ENCODE measurements around the gene RUVBL1. TPM values are rescaled to one million over a fixed set of nuclear protein-coding genes. Genes with fewer than 3 reads are reported as not detected.

RUVBL1 gene
- total RNA-seq, 1 experiment from 2014 or later, result 153 TPM

- POLR2A ChIA-PET (ENCODE audit: low non-redundant PET), result no interaction called here
- intact Hi-C loops (cut with micrococcal nuclease; ENCODE audit: unreplicated experiment), result no loop called here
- Histone ChIP-seq H3K27ac (ENCODE audit: low read depth, low read length, poor library complexity, severe bottlenecking) (no peak overlapping the region), H3K36me3 (ENCODE audit: insufficient read depth, low read length, poor library complexity, severe bottlenecking) (no peaks in the 10 kb centered on the region), H3K4me3 (ENCODE audit: low read depth, low read length, poor library complexity, severe bottlenecking) (no peak overlapping the region), H3K4me1 (ENCODE audit: insufficient read depth, low read length, poor library complexity, severe bottlenecking) (no peaks in the 10 kb centered on the region), H3K9me3 (ENCODE audit: low read depth, low read length, poor library complexity, severe bottlenecking) (no peaks in the 10 kb centered on the region), H3K27me3 (replicated peaks; ENCODE audit: insufficient read depth, low read depth, low read length, poor library complexity) (peaks cover 5% of the 10 kb centered on the region)
- no peak for DNase-seq (ENCODE audit: low spot score)
- BruUV-seq (replicated peaks), result no TSS peak
- CTCF ChIA-PET, result no interaction called here
- no peak for TF ChIP-seq EZH2 (IDR thresholded peaks at IDR 0.05; ENCODE audit: borderline replicate concordance, low read depth, low read length, poor library complexity, severe bottlenecking)
- TF ChIP-seq, protein P1, sequence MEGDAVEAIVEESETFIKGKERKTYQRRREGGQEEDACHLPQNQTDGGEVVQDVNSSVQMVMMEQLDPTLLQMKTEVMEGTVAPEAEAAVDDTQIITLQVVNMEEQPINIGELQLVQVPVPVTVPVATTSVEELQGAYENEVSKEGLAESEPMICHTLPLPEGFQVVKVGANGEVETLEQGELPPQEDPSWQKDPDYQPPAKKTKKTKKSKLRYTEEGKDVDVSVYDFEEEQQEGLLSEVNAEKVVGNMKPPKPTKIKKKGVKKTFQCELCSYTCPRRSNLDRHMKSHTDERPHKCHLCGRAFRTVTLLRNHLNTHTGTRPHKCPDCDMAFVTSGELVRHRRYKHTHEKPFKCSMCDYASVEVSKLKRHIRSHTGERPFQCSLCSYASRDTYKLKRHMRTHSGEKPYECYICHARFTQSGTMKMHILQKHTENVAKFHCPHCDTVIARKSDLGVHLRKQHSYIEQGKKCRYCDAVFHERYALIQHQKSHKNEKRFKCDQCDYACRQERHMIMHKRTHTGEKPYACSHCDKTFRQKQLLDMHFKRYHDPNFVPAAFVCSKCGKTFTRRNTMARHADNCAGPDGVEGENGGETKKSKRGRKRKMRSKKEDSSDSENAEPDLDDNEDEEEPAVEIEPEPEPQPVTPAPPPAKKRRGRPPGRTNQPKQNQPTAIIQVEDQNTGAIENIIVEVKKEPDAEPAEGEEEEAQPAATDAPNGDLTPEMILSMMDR (conservative IDR thresholded peaks at IDR 0.05; ENCODE audit: low read depth, low read length), result no peak
Measured at GRCh38 chr3:128033102-128033501, 90.5 kb downstream of the RUVBL1 start.

Other genes with a start within 250 kb of the RUVBL1 start
- gene KBTBD12, start 208.6 kb downstream of the RUVBL1 start, total RNA-seq (2021), result not detected in 2 replicates
- 156 and 176 TPM in 2 replicates for gene SEC61A1, start 71.4 kb downstream of the RUVBL1 start, total RNA-seq (2021)
- 19.7 and 23.2 TPM in 2 replicates for gene EEFSEC, start 29.7 kb upstream of the RUVBL1 start, total RNA-seq (2021)